Adipocyte (in vitro differentiated cells): ENCODE data around the gene C2CD4C.

ENCODE experiments used
- DNase-seq: peaks from one replicate; pipeline ENCODE4 v3.0.0-alpha.2; 2015; ENCODE audit warnings: low read depth
- H3K27me3 ChIP-seq: replicated peaks from 2 replicates; pipeline ENCODE4 v1.7.0; 2013; ENCODE audit warnings: mild to moderate bottlenecking, low read length, moderate library complexity; ENCODE audit not compliant: control insufficient read depth, insufficient read depth
- H3K36me3 ChIP-seq: 2 replicates; pipeline ENCODE4 v1.7.0; 2013; ENCODE audit warnings: low read length, mild to moderate bottlenecking, moderate library complexity; ENCODE audit not compliant: control insufficient read depth, insufficient read depth, severe bottlenecking
- H3K4me1 ChIP-seq: 2 replicates; pipeline ENCODE4 v1.7.0; 2013; ENCODE audit warnings: mild to moderate bottlenecking, low read length, moderate library complexity; ENCODE audit not compliant: control insufficient read depth, insufficient read depth
- H3K4me3 ChIP-seq: 2 replicates; pipeline ENCODE4 v1.7.0; 2013; ENCODE audit warnings: mild to moderate bottlenecking, low read length, moderate library complexity
- H3K9ac ChIP-seq: 2 replicates; pipeline ENCODE4 v1.7.0; 2013; ENCODE audit warnings: mild to moderate bottlenecking, low read length, moderate library complexity
- H3K9me3 ChIP-seq: 2 replicates; pipeline ENCODE4 v1.7.0; 2013; ENCODE audit warnings: mild to moderate bottlenecking, low read length, moderate library complexity; ENCODE audit not compliant: control insufficient read depth

The C2CD4C gene

GRCh38 chr19:447816-448560 is 39.0 kb upstream of the C2CD4C start:
- DNase-seq, result peak; percentile 32
- H3K4me3 ChIP-seq, result no peak overlapping the region
- no peaks in the 10 kb centered on the region for H3K9me3 ChIP-seq
- no peaks in the 10 kb centered on the region for H3K36me3 ChIP-seq
- H3K27me3 ChIP-seq, result no peaks in the 10 kb centered on the region
- no peak overlapping the region for H3K9ac ChIP-seq
- no peaks in the 10 kb centered on the region for H3K4me1 ChIP-seq

- Histone ChIP-seq H3K36me3 (no peaks in the 10 kb centered on the region), H3K4me1 (no peaks in the 10 kb centered on the region), H3K9ac (no peak overlapping the region), H3K4me3 (no peak overlapping the region), H3K27me3 (no peaks in the 10 kb centered on the region), H3K9me3 (no peaks in the 10 kb centered on the region)
- no peak for DNase-seq
Measured at GRCh38 chr19:447064-447426, 38.1 kb upstream of the C2CD4C start.

GRCh38 chr19:444677-445210 is 35.8 kb upstream of the C2CD4C start:
- Histone ChIP-seq H3K9me3 (no peaks in the 10 kb centered on the region), H3K4me1 (no peaks in the 10 kb centered on the region), H3K27me3 (peaks cover 4% of the 10 kb centered on the region), H3K36me3 (no peaks in the 10 kb centered on the region), H3K4me3 (no peak overlapping the region), H3K9ac (no peak overlapping the region)
- DNase-seq, result no peak

- Histone ChIP-seq H3K9ac (no peak overlapping the region), H3K9me3 (no peaks in the 10 kb centered on the region), H3K36me3 (no peaks in the 10 kb centered on the region), H3K4me1 (no peaks in the 10 kb centered on the region), H3K27me3 (peaks cover 4% of the 10 kb centered on the region), H3K4me3 (no peak overlapping the region)
- DNase-seq, result no peak
Measured at GRCh38 chr19:443005-443404, 34.1 kb upstream of the C2CD4C start.

GRCh38 chr19:442085-442484 is 33.1 kb upstream of the C2CD4C start:
- H3K9ac ChIP-seq, result no peak overlapping the region
- no peaks in the 10 kb centered on the region for H3K36me3 ChIP-seq
- no peaks in the 10 kb centered on the region for H3K9me3 ChIP-seq
- no peak overlapping the region for H3K4me3 ChIP-seq
- no peak for DNase-seq
- no peaks in the 10 kb centered on the region for H3K4me1 ChIP-seq
- peaks cover 9% of the 10 kb centered on the region for H3K27me3 ChIP-seq

- no peaks in the 10 kb centered on the region for H3K9me3 ChIP-seq
Measured at GRCh38 chr19:441213-441836, 32.4 kb upstream of the C2CD4C start.

GRCh38 chr19:440391-441212 is 31.7 kb upstream of the C2CD4C start:
- no peaks in the 10 kb centered on the region for H3K36me3 ChIP-seq
- H3K4me1 ChIP-seq, result no peaks in the 10 kb centered on the region
- peaks cover 10% of the 10 kb centered on the region for H3K27me3 ChIP-seq
- no peak overlapping the region for H3K9ac ChIP-seq
- H3K9me3 ChIP-seq, result no peaks in the 10 kb centered on the region
- no peak overlapping the region for H3K4me3 ChIP-seq
- DNase-seq, result no peak

More at GRCh38 chr19:441213-441836, 32.4 kb upstream of the C2CD4C start:
- Histone ChIP-seq H3K4me1 (no peaks in the 10 kb centered on the region), H3K27me3 (peaks cover 10% of the 10 kb centered on the region), H3K9ac (no peak overlapping the region), H3K4me3 (no peak overlapping the region), H3K36me3 (no peaks in the 10 kb centered on the region)
- DNase-seq, result no peak

GRCh38 chr19:439167-439900 is 30.4 kb upstream of the C2CD4C start:
- H3K4me3 ChIP-seq, result no peak overlapping the region
- H3K4me1 ChIP-seq, result no peaks in the 10 kb centered on the region
- no peaks in the 10 kb centered on the region for H3K36me3 ChIP-seq
- H3K27me3 ChIP-seq, result peaks cover 10% of the 10 kb centered on the region
- no peak for DNase-seq
- no peak overlapping the region for H3K9ac ChIP-seq
- H3K9me3 ChIP-seq, result no peaks in the 10 kb centered on the region

GRCh38 chr19:438416-438958 is 29.5 kb upstream of the C2CD4C start:
- Histone ChIP-seq H3K4me3 (no peak overlapping the region), H3K27me3 (peaks cover 10% of the 10 kb centered on the region), H3K9me3 (no peaks in the 10 kb centered on the region), H3K9ac (no peak overlapping the region), H3K36me3 (no peaks in the 10 kb centered on the region), H3K4me1 (no peaks in the 10 kb centered on the region)
- DNase-seq, result no peak

- no peaks in the 10 kb centered on the region for H3K36me3 ChIP-seq
- H3K4me1 ChIP-seq, result no peaks in the 10 kb centered on the region
- no peaks in the 10 kb centered on the region for H3K9me3 ChIP-seq
- H3K4me3 ChIP-seq, result no peak overlapping the region
- H3K9ac ChIP-seq, result no peak overlapping the region
- peaks cover 10% of the 10 kb centered on the region for H3K27me3 ChIP-seq
- no peak for DNase-seq
Measured at GRCh38 chr19:437041-437440, 28.1 kb upstream of the C2CD4C start.
